Measurements from ENCODE around the gene GLRX.

Gene GLRX

GRCh38 chr5:95781101-95781583 lies 41.4 kb downstream of the GLRX start:
- H3K9me3 Mint-ChIP-seq, result no peaks in the 10 kb centered on the region
- H3K27me3 Mint-ChIP-seq (ENCODE audit: low read depth, poor library complexity), result peaks cover 3% of the 10 kb centered on the region
- TF ChIP-seq, protein P1, sequence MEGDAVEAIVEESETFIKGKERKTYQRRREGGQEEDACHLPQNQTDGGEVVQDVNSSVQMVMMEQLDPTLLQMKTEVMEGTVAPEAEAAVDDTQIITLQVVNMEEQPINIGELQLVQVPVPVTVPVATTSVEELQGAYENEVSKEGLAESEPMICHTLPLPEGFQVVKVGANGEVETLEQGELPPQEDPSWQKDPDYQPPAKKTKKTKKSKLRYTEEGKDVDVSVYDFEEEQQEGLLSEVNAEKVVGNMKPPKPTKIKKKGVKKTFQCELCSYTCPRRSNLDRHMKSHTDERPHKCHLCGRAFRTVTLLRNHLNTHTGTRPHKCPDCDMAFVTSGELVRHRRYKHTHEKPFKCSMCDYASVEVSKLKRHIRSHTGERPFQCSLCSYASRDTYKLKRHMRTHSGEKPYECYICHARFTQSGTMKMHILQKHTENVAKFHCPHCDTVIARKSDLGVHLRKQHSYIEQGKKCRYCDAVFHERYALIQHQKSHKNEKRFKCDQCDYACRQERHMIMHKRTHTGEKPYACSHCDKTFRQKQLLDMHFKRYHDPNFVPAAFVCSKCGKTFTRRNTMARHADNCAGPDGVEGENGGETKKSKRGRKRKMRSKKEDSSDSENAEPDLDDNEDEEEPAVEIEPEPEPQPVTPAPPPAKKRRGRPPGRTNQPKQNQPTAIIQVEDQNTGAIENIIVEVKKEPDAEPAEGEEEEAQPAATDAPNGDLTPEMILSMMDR (IDR thresholded peaks at IDR 0.05), result peak; percentile 72
- no peak overlapping the region for H3K27ac Mint-ChIP-seq
- H3K4me1 Mint-ChIP-seq, result peaks cover 8% of the 10 kb centered on the region
- peaks cover 53% of the 10 kb centered on the region for H3K36me3 Mint-ChIP-seq (ENCODE audit: low read depth)
- H3K4me3 Mint-ChIP-seq, result no peak overlapping the region
- peak; percentile 66 for DNase-seq

- DNase-seq, result no peak
- Mint-ChIP-seq H3K4me1 (peaks cover 8% of the 10 kb centered on the region), H3K27me3 (ENCODE audit: low read depth, poor library complexity) (peaks cover 3% of the 10 kb centered on the region), H3K36me3 (ENCODE audit: low read depth) (peaks cover 48% of the 10 kb centered on the region), H3K4me3 (no peak overlapping the region), H3K9me3 (no peaks in the 10 kb centered on the region), H3K27ac (no peak overlapping the region)
- TF ChIP-seq, protein P1 (IDR thresholded peaks at IDR 0.05), result no peak
Observed at GRCh38 chr5:95780597-95780996, 41.9 kb downstream of the GLRX start.

GRCh38 chr5:95779611-95780010 lies 42.9 kb downstream of the GLRX start:
- Mint-ChIP-seq H3K9me3 (no peaks in the 10 kb centered on the region), H3K27me3 (ENCODE audit: low read depth, poor library complexity) (peaks cover 3% of the 10 kb centered on the region), H3K4me3 (no peak overlapping the region), H3K27ac (peak overlapping the region; percentile 86), H3K36me3 (ENCODE audit: low read depth) (peaks cover 38% of the 10 kb centered on the region), H3K4me1 (peaks cover 8% of the 10 kb centered on the region)
- TF ChIP-seq, protein P1 (IDR thresholded peaks at IDR 0.05), result no peak
- no peak for DNase-seq

- H3K4me3 Mint-ChIP-seq, result no peak overlapping the region
- peaks cover 3% of the 10 kb centered on the region for H3K27me3 Mint-ChIP-seq (ENCODE audit: low read depth, poor library complexity)
Observed at GRCh38 chr5:95778713-95779436, 43.7 kb downstream of the GLRX start.

GRCh38 chr5:95777441-95777840 lies 45.1 kb downstream of the GLRX start:
- DNase-seq, result no peak
- H3K4me1 Mint-ChIP-seq, result peaks cover 12% of the 10 kb centered on the region
- TF ChIP-seq, protein P1 (IDR thresholded peaks at IDR 0.05), result no peak
- H3K9me3 Mint-ChIP-seq, result no peaks in the 10 kb centered on the region
- H3K36me3 Mint-ChIP-seq (ENCODE audit: low read depth), result peaks cover 27% of the 10 kb centered on the region
- no peak overlapping the region for H3K4me3 Mint-ChIP-seq
- H3K27me3 Mint-ChIP-seq (ENCODE audit: low read depth, poor library complexity), result peaks cover 3% of the 10 kb centered on the region
- no peak overlapping the region for H3K27ac Mint-ChIP-seq

More at GRCh38 chr5:95778713-95779436, 43.7 kb downstream of the GLRX start:
- DNase-seq, result no peak
- H3K27ac Mint-ChIP-seq, result peak overlapping the region; percentile 86
- H3K9me3 Mint-ChIP-seq, result no peaks in the 10 kb centered on the region
- TF ChIP-seq, protein P1 (IDR thresholded peaks at IDR 0.05), result no peak
- H3K4me1 Mint-ChIP-seq, result peaks cover 8% of the 10 kb centered on the region
- H3K36me3 Mint-ChIP-seq (ENCODE audit: low read depth), result peaks cover 30% of the 10 kb centered on the region

All from nephron progenitor cell (in vitro differentiated cells).